DND-41 (cell line): Measurements from ENCODE around the gene FGD6.
"Not testable (repeated sequence)": the region's sequence is repeated elsewhere in the genome, so short reads cannot be mapped to it uniquely, and the experiment has no call there.

Experiments used
- EZH2 ChIP-seq: IDR thresholded peaks from 3 replicates; pipeline ENCODE4 v1.6.1; 2012; ENCODE audit warnings: borderline replicate concordance, low read depth, mild to moderate bottlenecking, moderate library complexity, low read length, inconsistent platforms; ENCODE audit not compliant: severe bottlenecking
- TF ChIP-seq, protein P1 (sequence below): IDR thresholded peaks from 2 replicates; pipeline ENCODE4 v1.5.1; 2012; ENCODE audit warnings: borderline replicate concordance, low read length, moderate library complexity, mild to moderate bottlenecking; ENCODE audit not compliant: poor library complexity, severe bottlenecking; ENCODE audit errors: extremely low read depth

DNA sequence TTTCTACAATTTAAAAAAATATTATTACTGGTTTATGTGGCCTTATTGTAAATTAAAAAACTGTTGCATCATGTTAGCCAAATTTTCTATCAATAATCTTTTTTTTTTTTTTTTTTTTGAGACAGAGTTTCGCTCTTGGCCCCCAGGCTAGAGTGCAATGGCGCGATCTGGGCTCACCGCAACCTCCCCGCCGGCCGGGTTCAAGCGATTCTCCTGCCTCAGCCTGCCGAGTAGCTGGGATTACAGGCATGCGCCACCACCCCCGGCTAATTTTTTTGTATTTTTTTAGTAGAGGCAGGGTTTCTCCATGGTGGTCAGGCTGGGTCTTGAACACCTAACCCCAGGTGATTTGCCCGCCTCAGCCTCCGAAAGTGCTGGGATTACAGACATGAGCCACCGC is 16.9 kb upstream of the FGD6 start:
- TF ChIP-seq, protein P1, sequence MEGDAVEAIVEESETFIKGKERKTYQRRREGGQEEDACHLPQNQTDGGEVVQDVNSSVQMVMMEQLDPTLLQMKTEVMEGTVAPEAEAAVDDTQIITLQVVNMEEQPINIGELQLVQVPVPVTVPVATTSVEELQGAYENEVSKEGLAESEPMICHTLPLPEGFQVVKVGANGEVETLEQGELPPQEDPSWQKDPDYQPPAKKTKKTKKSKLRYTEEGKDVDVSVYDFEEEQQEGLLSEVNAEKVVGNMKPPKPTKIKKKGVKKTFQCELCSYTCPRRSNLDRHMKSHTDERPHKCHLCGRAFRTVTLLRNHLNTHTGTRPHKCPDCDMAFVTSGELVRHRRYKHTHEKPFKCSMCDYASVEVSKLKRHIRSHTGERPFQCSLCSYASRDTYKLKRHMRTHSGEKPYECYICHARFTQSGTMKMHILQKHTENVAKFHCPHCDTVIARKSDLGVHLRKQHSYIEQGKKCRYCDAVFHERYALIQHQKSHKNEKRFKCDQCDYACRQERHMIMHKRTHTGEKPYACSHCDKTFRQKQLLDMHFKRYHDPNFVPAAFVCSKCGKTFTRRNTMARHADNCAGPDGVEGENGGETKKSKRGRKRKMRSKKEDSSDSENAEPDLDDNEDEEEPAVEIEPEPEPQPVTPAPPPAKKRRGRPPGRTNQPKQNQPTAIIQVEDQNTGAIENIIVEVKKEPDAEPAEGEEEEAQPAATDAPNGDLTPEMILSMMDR, result not testable (repeated sequence)
- TF ChIP-seq EZH2, result not testable (repeated sequence)
